Subcutaneous abdominal adipose tissue (tissue), 5 donors: ENCODE measurements around the gene IL17RA.

Experiments used
- H3K27ac ChIP-seq: one replicate; pipeline ENCODE4 v1.7.0; 2013; ENCODE audit warnings: low read depth, mild to moderate bottlenecking, inconsistent platforms, low read length, moderate library complexity
- H3K27me3 ChIP-seq, 5 donors: one replicate each; pipeline ENCODE4 v1.7.0; 2013; ENCODE audit warnings: low read length in 5 of 5, inconsistent platforms in 1 of 5; ENCODE audit not compliant: control insufficient read depth in 5 of 5, insufficient read depth in 4 of 5
- H3K36me3 ChIP-seq, 5 donors: one replicate each; pipeline ENCODE4 v1.7.0; 2013; ENCODE audit warnings: low read length in 5 of 5; ENCODE audit not compliant: control insufficient read depth in 5 of 5, insufficient read depth in 5 of 5
- H3K4me1 ChIP-seq, 5 donors: one replicate each; pipeline ENCODE4 v1.7.0; 2013; ENCODE audit warnings: low read length in 5 of 5, mild to moderate bottlenecking in 3 of 5, moderate library complexity in 1 of 5; ENCODE audit not compliant: control insufficient read depth in 5 of 5, insufficient read depth in 5 of 5
- H3K4me3 ChIP-seq, 5 donors: one replicate each; pipeline ENCODE4 v1.7.0; 2013; ENCODE audit warnings: low read length in 5 of 5, low read depth in 1 of 5
- H3K9ac ChIP-seq, 5 donors: one replicate each; pipeline ENCODE4 v1.7.0; 2013; ENCODE audit warnings: low read length in 5 of 5, mild to moderate bottlenecking in 4 of 5, moderate library complexity in 3 of 5
- H3K9me3 ChIP-seq, 5 donors: one replicate each; pipeline ENCODE4 v1.7.0; 2013; ENCODE audit warnings: low read length in 5 of 5; ENCODE audit not compliant: control insufficient read depth in 5 of 5
- donor health status: healthy.
- donor health status: healthy.
- donor health status: healthy.
- donor health status: healthy.
- donor health status: healthy.

Gene IL17RA

GRCh38 chr22:17159504-17159951, 74.7 kb downstream of the IL17RA start:
- Histone ChIP-seq H3K4me3 (peak overlapping the region; percentile 59 to 82 (median 74)), H3K9me3 (no peaks in the 10 kb centered on the region), H3K4me1 (peaks cover 8 to 39% (median 23%) of the 10 kb centered on the region in 5 donors), H3K36me3 (no peaks in the 10 kb centered on the region), H3K27ac (peak overlapping the region; percentile 75), H3K27me3 (no peaks in the 10 kb centered on the region), H3K9ac (peak overlapping the region in 4 of 5 donors; percentile 74 to 84 (median 78))

GRCh38 chr22:17161991-17162390, 77.2 kb downstream of the IL17RA start:
- H3K9ac ChIP-seq, result no peak overlapping the region
- H3K27me3 ChIP-seq, result no peaks in the 10 kb centered on the region
- H3K4me1 ChIP-seq, result peaks cover 8 to 37% (median 23%) of the 10 kb centered on the region in 5 donors
- no peaks in the 10 kb centered on the region for H3K9me3 ChIP-seq
- H3K36me3 ChIP-seq, result no peaks in the 10 kb centered on the region
- H3K4me3 ChIP-seq, result no peak overlapping the region
- no peak overlapping the region for H3K27ac ChIP-seq

- Histone ChIP-seq H3K27ac (no peak overlapping the region), H3K4me3 (no peak overlapping the region), H3K9me3 (no peaks in the 10 kb centered on the region), H3K4me1 (peaks cover 6 to 35% (median 23%) of the 10 kb centered on the region in 5 donors), H3K36me3 (no peaks in the 10 kb centered on the region), H3K27me3 (no peaks in the 10 kb centered on the region), H3K9ac (no peak overlapping the region)
Observed at GRCh38 chr22:17162731-17163130, 77.9 kb downstream of the IL17RA start.

GRCh38 chr22:17164392-17165024, 79.7 kb downstream of the IL17RA start:
- H3K27ac ChIP-seq, result no peak overlapping the region
- H3K9ac ChIP-seq, result no peak overlapping the region
- H3K9me3 ChIP-seq, result no peaks in the 10 kb centered on the region
- peaks cover 4 to 32% (median 20%) of the 10 kb centered on the region in 5 donors for H3K4me1 ChIP-seq
- no peak overlapping the region for H3K4me3 ChIP-seq
- H3K27me3 ChIP-seq, result no peaks in the 10 kb centered on the region
- H3K36me3 ChIP-seq, result no peaks in the 10 kb centered on the region
